K562 (cell line): Measurements from ENCODE around the gene MEPE. TPM values are rescaled to one million over a fixed set of nuclear protein-coding genes. Genes with fewer than 3 reads are reported as not detected.

Experiments used
- ATAC-seq: fragments of 200-7000 bp; cut with Tn5 transposase; 3 replicates; pipeline ENCODE4 v1.9.1; 2020; ENCODE audit warnings: moderate library complexity
- Bru-seq: library from RNA; stranded (reverse); fragments of 400-500 nt; gene quantifications from one replicate; lab custom pipeline; 2021; lab: Mats Ljungman, UMichigan
- BruChase-seq, 2 experiments: library from RNA; stranded (reverse); fragments of 400-500 nt; gene quantifications; one replicate each; lab custom pipeline; 2021; lab: Mats Ljungman, UMichigan
- BruUV-seq: library from RNA; stranded (reverse); fragments of 400-500 nt; replicated peaks from 2 replicates; lab custom pipeline; 2021; lab: Mats Ljungman, UMichigan
- CTCF ChIA-PET: fragments of 300-600 bp; formaldehyde crosslinking; extraction: SDS; loops from one replicate; lab custom pipeline; 2021; ENCODE audit warnings: low intra/inter-chr PET ratio; lab: Yijun Ruan, JAX
- POLR2A ChIA-PET: fragments of 300-600, 350-650 bp; sonication (Branson Sonifier 250); formaldehyde crosslinking; extraction: SDS; loops from one replicate; lab custom pipeline; 2021; ENCODE audit warnings: antibody characterized with exemption, inconsistent platforms; lab: Yijun Ruan, JAX
- DNase-seq, 4 experiments: peaks; one replicate each; pipeline versions ENCODE4 v3.0.0 to v3.0.0-alpha.2; 2011 to 2018; ENCODE audit warnings: low spot score in 3 of 4, mixed read lengths in 3 of 4; ENCODE audit errors: extremely low read depth in 1 of 4
- FAIRE-seq: peaks from 2 replicates; lab custom pipeline; 2011; peaks lifted over from hg19 to GRCh38; lab: Jason Lieb, UNC
- H2AFZ ChIP-seq: 2 replicates; pipeline ENCODE4 v1.6.0; 2011; ENCODE audit warnings: low read depth, low read length, control low read depth, inconsistent platforms
- H3K27ac ChIP-seq: fragments of 200-600 bp; 3 replicates; pipeline ENCODE4 v1.8.0; 2011; ENCODE audit warnings: low read depth, mild to moderate bottlenecking, control low read depth, inconsistent platforms, low read length, moderate library complexity, mixed read lengths; ENCODE audit errors: extremely low read depth
- H3K27me3 ChIP-seq, 2 experiments: fragments of 300-600 bp in 1 of 2; 2 replicates in 1 of 2; 3 replicates in 1 of 2; pipeline versions ENCODE4 v1.6.0 to v1.8.0; 2011; ENCODE audit warnings: inconsistent platforms in 2 of 2, low read length in 2 of 2, mild to moderate bottlenecking in 1 of 2, mixed read lengths in 1 of 2, moderate library complexity in 1 of 2; ENCODE audit not compliant: control insufficient read depth in 2 of 2, insufficient read depth in 2 of 2
- H3K36me3 ChIP-seq: fragments of 300-600 bp; 3 replicates; pipeline ENCODE4 v1.8.0; 2011; ENCODE audit warnings: mild to moderate bottlenecking, low read length, inconsistent platforms; ENCODE audit not compliant: control insufficient read depth, insufficient read depth
- H3K4me1 ChIP-seq, 2 experiments: fragments of 200-600 bp in 1 of 2; replicated peaks in 1 of 2; 2 replicates in 1 of 2; 3 replicates in 1 of 2; pipeline versions ENCODE4 v1.5.1 to v1.8.0; 2011; ENCODE audit warnings: inconsistent platforms in 2 of 2, low read length in 2 of 2, mild to moderate bottlenecking in 1 of 2, mixed read lengths in 1 of 2, moderate library complexity in 1 of 2; ENCODE audit not compliant: control insufficient read depth in 2 of 2, insufficient read depth in 2 of 2
- H3K4me2 ChIP-seq: 2 replicates; pipeline ENCODE4 v1.6.1; 2011; ENCODE audit warnings: low read length, control low read depth, inconsistent platforms, mixed read lengths; ENCODE audit not compliant: insufficient read depth
- H3K4me3 ChIP-seq: fragments of 200-600 bp; sonication (generic), shearing (Covaris generic); 2 replicates; pipeline ENCODE4 v1.5.1; 2016; ENCODE audit warnings: control low read depth, inconsistent platforms
- H3K79me2 ChIP-seq: fragments of 200-600 bp; 3 replicates; pipeline ENCODE4 v1.8.0; 2011; ENCODE audit warnings: low read length, inconsistent platforms; ENCODE audit not compliant: control insufficient read depth, insufficient read depth
- H3K9ac ChIP-seq, 2 experiments: 2 replicates each; pipeline versions ENCODE4 v1.6.0 to v1.6.1; 2011; ENCODE audit warnings: low read depth in 2 of 2, low read length in 2 of 2, control low read depth in 1 of 2, inconsistent platforms in 1 of 2, mild to moderate bottlenecking in 1 of 2, mixed read lengths in 1 of 2; ENCODE audit not compliant: insufficient read depth in 1 of 2
- H3K9me1 ChIP-seq: one replicate; pipeline ENCODE4 v1.6.0; 2011; ENCODE audit warnings: inconsistent platforms, mild to moderate bottlenecking, low read length, moderate library complexity; ENCODE audit not compliant: control insufficient read depth, insufficient read depth
- H3K9me3 ChIP-seq: replicated peaks from 2 replicates; pipeline ENCODE4 v1.5.1; 2011; ENCODE audit warnings: low read depth, low read length, inconsistent platforms; ENCODE audit not compliant: control insufficient read depth, insufficient read depth
- H4K20me1 ChIP-seq: replicated peaks from 2 replicates; pipeline ENCODE4 v1.6.1; 2011; ENCODE audit warnings: low read length, inconsistent platforms, mixed read lengths; ENCODE audit not compliant: control insufficient read depth, insufficient read depth
- HMG20B ChIP-seq: fragments of 250-450 bp; sonication (Bioruptor Pico); IDR thresholded peaks from 2 replicates; pipeline ENCODE4 v1.5.0; 2021; ENCODE audit warnings: mild to moderate bottlenecking
- PTTG1 ChIP-seq: fragments of 450-650 bp; IDR thresholded peaks from 2 replicates; pipeline ENCODE4 v1.6.1; 2016; ENCODE audit warnings: low read depth, mild to moderate bottlenecking, missing genetic modification characterization, missing compliant biosample characterization
- ZNF586 ChIP-seq: fragments of 450-650 bp; formaldehyde crosslinking; conservative IDR thresholded peaks from 2 replicates; pipeline ENCODE4 v1.4.0; 2020; ENCODE audit warnings: mild to moderate bottlenecking, moderate library complexity
- WGBS: fragments of 100-300 bp; shearing (Covaris generic); methylation state at CpG from one replicate; pipeline ENCODE4 v1.1.6; 2016; ENCODE audit warnings: low coverage, mixed read lengths; ENCODE audit not compliant: insufficient coverage; ENCODE audit errors: missing lambda C conversion rate; 5-methylcytosine and 5-hydroxymethylcytosine counted together
- in situ Hi-C: fragments of 300-500 bp; cut with MboI; formaldehyde crosslinking; loops from 4 replicates; pipeline ENCODE4 v1.15.0; 2018; ENCODE audit warnings: inconsistent platforms, mixed read lengths
- intact Hi-C: fragments of 100-400 bp; cut with micrococcal nuclease; formaldehyde crosslinking; loops from 2 replicates; pipeline ENCODE4 v1.14.2; 2022
- long read RNA-seq, 3 experiments: library from polyadenylated mRNA in 2 of 3; library from RNA in 1 of 3; unstranded in 2 of 3; stranded (forward) in 1 of 3; transcript quantifications; one replicate each; pipeline ENCODE4 v2.0.0, GENCODE V29; 2019 to 2022
- polyA minus RNA-seq, 3 experiments: library from RNA; depleted of rRNA, polyadenylated mRNA; stranded (reverse); fragments of >200 nt; gene quantifications; 2 replicates each; pipeline ENCODE4 v1.2.3, GENCODE V29; 2011
- polyA plus RNA-seq, 8 experiments: library from polyadenylated mRNA; depleted of rRNA in 4 of 8; stranded (reverse) in 5 of 8; unstranded in 3 of 8; fragments of >200 nt; fragmentation: Nextera tagmentation in 2 of 8; fragmentation: Illumina TruSeq in 1 of 8; extraction: Ambion mirVana in 2 of 8; extraction: Trizol in 1 of 8; gene quantifications; 2 replicates each; pipeline versions ENCODE4 v1.2.1 to v1.2.3, GENCODE V29; 2011 to 2014; ENCODE audit warnings: inconsistent platforms in 1 of 8, missing spikeins in 1 of 8
- total RNA-seq, 7 experiments: library from RNA; depleted of rRNA in 6 of 7; stranded (reverse); fragments of >200 nt in 6 of 7; fragmentation: Illumina TruSeq in 2 of 7; extraction: Trizol in 2 of 7; gene quantifications; 2 replicates each; pipeline versions ENCODE4 v1.2.1 to v1.2.3, GENCODE V29; 2011 to 2021; ENCODE audit warnings: low replicate concordance in 1 of 7
- TF ChIP-seq, protein P1 (sequence below), 3 experiments: fragments of 200-800 bp in 1 of 3; fragments of 250-450 bp in 1 of 3; fragments of 450-650 bp in 1 of 3; sonication (Bioruptor Pico) in 1 of 3; sonication (Bioruptor generic) in 1 of 3; formaldehyde crosslinking in 1 of 3; IDR thresholded peaks; 2 replicates each; pipeline versions ENCODE4 v1.6.1 to v1.8.0; 2016 to 2022; ENCODE audit warnings: mild to moderate bottlenecking in 2 of 3, missing genetic modification characterization in 2 of 3, missing compliant biosample characterization in 1 of 3, moderate library complexity in 1 of 3
- TF ChIP-seq, protein P2 (sequence below): sonication (generic); formaldehyde crosslinking; IDR thresholded peaks from 2 replicates; pipeline ENCODE4 v1.9.0; 2022; ENCODE audit warnings: mild to moderate bottlenecking, missing genetic modification reagents

The MEPE gene, protein sequence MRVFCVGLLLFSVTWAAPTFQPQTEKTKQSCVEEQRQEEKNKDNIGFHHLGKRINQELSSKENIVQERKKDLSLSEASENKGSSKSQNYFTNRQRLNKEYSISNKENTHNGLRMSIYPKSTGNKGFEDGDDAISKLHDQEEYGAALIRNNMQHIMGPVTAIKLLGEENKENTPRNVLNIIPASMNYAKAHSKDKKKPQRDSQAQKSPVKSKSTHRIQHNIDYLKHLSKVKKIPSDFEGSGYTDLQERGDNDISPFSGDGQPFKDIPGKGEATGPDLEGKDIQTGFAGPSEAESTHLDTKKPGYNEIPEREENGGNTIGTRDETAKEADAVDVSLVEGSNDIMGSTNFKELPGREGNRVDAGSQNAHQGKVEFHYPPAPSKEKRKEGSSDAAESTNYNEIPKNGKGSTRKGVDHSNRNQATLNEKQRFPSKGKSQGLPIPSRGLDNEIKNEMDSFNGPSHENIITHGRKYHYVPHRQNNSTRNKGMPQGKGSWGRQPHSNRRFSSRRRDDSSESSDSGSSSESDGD
- not detected in 2 replicates for total RNA-seq (2011; cell fraction: chromatin; rRNA removed; ENCODE audit: low replicate concordance)
- not detected in 2 replicates for total RNA-seq (2011; cell fraction: nucleolus; rRNA removed)
- not detected in 2 replicates for total RNA-seq (2011; cell fraction: nucleoplasm; rRNA removed)
- not detected in 2 replicates for total RNA-seq (2014; rRNA removed)
- not detected in 2 replicates for total RNA-seq (2014; rRNA removed; fragmentation: Illumina TruSeq; extraction: Trizol)
- not detected in 2 replicates for total RNA-seq (2015; rRNA removed; fragmentation: Illumina TruSeq; extraction: Trizol)
- total RNA-seq (2021): not detected in 2 replicates
- not detected in 2 replicates for polyA plus RNA-seq (2011; rRNA removed)
- not detected in 2 replicates for polyA plus RNA-seq (2011; cell fraction: cytosol; rRNA removed)
- not detected in 2 replicates for polyA plus RNA-seq (2011; cell fraction: nucleus; rRNA removed)
- not detected in 2 replicates for polyA plus RNA-seq (2012)
- polyA plus RNA-seq (2014; fragmentation: Illumina TruSeq; extraction: Trizol): not detected in 2 replicates
- not detected for polyA plus RNA-seq (2014; fragmentation: Nextera tagmentation; extraction: Ambion mirVana)
- not detected in 2 replicates for polyA plus RNA-seq (2014; rRNA removed)
- not detected in 2 replicates for polyA minus RNA-seq (2011; rRNA and poly(A)+ RNA removed)
- polyA minus RNA-seq (2011; cell fraction: cytosol; rRNA and poly(A)+ RNA removed): not detected in 2 replicates
- polyA minus RNA-seq (2011; cell fraction: nucleus; rRNA and poly(A)+ RNA removed): not detected in 2 replicates
- not detected for Bru-seq, nascent RNA
- not detected for BruChase-seq, experiment 1, labeled RNA remaining after a 2-hour chase
- not detected for BruChase-seq, experiment 2, labeled RNA remaining after a 6-hour chase
- long read RNA-seq, experiment 1: 0 reads
- long read RNA-seq, experiment 2: 0 reads
- long read RNA-seq, experiment 3: 0 reads

DNA sequence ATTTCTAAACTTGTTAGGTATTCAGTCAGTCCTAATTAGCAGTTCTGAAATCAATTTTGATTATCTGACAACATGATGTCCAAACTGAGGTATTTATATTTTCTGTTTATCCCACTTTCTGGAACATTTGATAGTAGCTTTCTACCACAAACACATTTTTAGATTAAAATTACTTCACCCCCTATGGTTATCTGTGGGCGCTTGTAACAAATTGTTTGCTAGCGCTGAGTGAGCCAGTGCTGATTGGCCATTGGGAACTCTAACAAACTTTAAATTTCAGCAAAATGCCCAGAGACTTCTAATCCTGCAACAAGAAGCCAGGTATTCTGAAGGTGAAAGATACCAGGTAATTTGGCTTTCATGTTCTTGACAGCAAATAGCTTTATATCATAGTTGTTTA lies at the start of gene MEPE:
TSS of gene MEPE (plus strand) at position 301 of the 400 bp plus-strand sequence. CDS start 1,746 bp downstream, outside the sequence.
- TF ChIP-seq, protein P1, sequence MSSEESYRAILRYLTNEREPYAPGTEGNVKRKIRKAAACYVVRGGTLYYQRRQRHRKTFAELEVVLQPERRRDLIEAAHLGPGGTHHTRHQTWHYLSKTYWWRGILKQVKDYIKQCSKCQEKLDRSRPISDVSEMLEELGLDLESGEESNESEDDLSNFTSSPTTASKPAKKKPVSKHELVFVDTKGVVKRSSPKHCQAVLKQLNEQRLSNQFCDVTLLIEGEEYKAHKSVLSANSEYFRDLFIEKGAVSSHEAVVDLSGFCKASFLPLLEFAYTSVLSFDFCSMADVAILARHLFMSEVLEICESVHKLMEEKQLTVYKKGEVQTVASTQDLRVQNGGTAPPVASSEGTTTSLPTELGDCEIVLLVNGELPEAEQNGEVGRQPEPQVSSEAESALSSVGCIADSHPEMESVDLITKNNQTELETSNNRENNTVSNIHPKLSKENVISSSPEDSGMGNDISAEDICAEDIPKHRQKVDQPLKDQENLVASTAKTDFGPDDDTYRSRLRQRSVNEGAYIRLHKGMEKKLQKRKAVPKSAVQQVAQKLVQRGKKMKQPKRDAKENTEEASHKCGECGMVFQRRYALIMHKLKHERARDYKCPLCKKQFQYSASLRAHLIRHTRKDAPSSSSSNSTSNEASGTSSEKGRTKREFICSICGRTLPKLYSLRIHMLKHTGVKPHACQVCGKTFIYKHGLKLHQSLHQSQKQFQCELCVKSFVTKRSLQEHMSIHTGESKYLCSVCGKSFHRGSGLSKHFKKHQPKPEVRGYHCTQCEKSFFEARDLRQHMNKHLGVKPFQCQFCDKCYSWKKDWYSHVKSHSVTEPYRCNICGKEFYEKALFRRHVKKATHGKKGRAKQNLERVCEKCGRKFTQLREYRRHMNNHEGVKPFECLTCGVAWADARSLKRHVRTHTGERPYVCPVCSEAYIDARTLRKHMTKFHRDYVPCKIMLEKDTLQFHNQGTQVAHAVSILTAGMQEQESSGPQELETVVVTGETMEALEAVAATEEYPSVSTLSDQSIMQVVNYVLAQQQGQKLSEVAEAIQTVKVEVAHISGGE (CRISPR knock-in tag; IDR thresholded peaks at IDR 0.05): no peak
- TF ChIP-seq, protein P2, sequence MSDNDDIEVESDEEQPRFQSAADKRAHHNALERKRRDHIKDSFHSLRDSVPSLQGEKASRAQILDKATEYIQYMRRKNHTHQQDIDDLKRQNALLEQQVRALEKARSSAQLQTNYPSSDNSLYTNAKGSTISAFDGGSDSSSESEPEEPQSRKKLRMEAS: no peak
- TF ChIP-seq HMG20B (CRISPR knock-in tag): no peak
- no peak for TF ChIP-seq ZNF586 (CRISPR knock-in tag)
- TF ChIP-seq PTTG1 (tag): no peak
- no peaks in the 10 kb centered on the region for H3K79me2 ChIP-seq
- no peaks in the 10 kb centered on the region for H3K27me3 ChIP-seq
- BruUV-seq: no TSS peak
- CTCF ChIA-PET: no interaction called here
- H3K36me3 ChIP-seq: no peaks in the 10 kb centered on the region
- POLR2A ChIA-PET: no interaction called here
- DNase-seq (no peak), FAIRE-seq (no peak), ATAC-seq (no peak)
- WGBS: 5% methylated on average over 2 of the region's 2 CpGs
- no peaks in the 10 kb centered on the region for H4K20me1 ChIP-seq
- no peaks in the 10 kb centered on the region for H3K4me1 ChIP-seq
- H3K9me1 ChIP-seq: no peaks in the 10 kb centered on the region
- no peak within 1 kb of the TSS for H3K4me2 ChIP-seq
- H3K4me3 ChIP-seq: no peak within 1 kb of the TSS
- H3K9me3 ChIP-seq: no peaks in the 10 kb centered on the region
- intact Hi-C loops (no loop called here), in situ Hi-C loops (no loop called here)
- no peak within 1 kb of the TSS for H3K9ac ChIP-seq
- H3K27ac ChIP-seq: no peak within 1 kb of the TSS
- H2AFZ ChIP-seq: no peak within 1 kb of the TSS
